ENCODE results near the gene CYP11A1. TPM values are rescaled to one million over a fixed set of nuclear protein-coding genes. Genes with fewer than 3 reads are reported as not detected.
"Not testable (repeated sequence)": the region's sequence is repeated elsewhere in the genome, so short reads cannot be mapped to it uniquely, and the experiment has no call there.

Gene CYP11A1
- total RNA-seq, 1 donor from 2014 or later: 0.43 TPM

- Mint-ChIP-seq H3K27ac (ENCODE audit: unreplicated experiment) (peak overlapping the region; percentile 58), H3K4me1 (ENCODE audit: low read depth, unreplicated experiment) (peaks cover 24% of the 10 kb centered on the region), H3K4me3 (ENCODE audit: unreplicated experiment) (no peak overlapping the region), H3K27me3 (ENCODE audit: low read depth, unreplicated experiment) (peaks cover 23% of the 10 kb centered on the region), H3K36me3 (ENCODE audit: low read depth, unreplicated experiment) (no peaks in the 10 kb centered on the region), H3K9me3 (ENCODE audit: unreplicated experiment) (peaks cover 3% of the 10 kb centered on the region)
- TF ChIP-seq EZH2 (IDR thresholded peaks at IDR 0.05; ENCODE audit: insufficient read depth, low read length) (no peak), CTCF (IDR thresholded peaks at IDR 0.05; ENCODE audit: insufficient read depth, low read depth, low read length) (no peak)
- Histone ChIP-seq H3K9ac (ENCODE audit: low read length) (peak overlapping the region; percentile 50), H3K79me2 (ENCODE audit: insufficient read depth, low read length) (no peaks in the 10 kb centered on the region), H3K4me3 (ENCODE audit: insufficient read depth, low read depth, low read length) (no peak overlapping the region), H4K20me1 (ENCODE audit: insufficient read depth, low read length) (no peaks in the 10 kb centered on the region), H2AFZ (ENCODE audit: low read depth, low read length) (no peak overlapping the region), H3K27ac (ENCODE audit: low read depth, low read length) (peak overlapping the region; percentile 16), H3K4me1 (ENCODE audit: insufficient read depth, low read length) (peaks cover 31% of the 10 kb centered on the region), H3K36me3 (ENCODE audit: insufficient read depth, low read length) (no peaks in the 10 kb centered on the region), H3K9me3 (ENCODE audit: insufficient read depth, low read depth, low read length) (no peaks in the 10 kb centered on the region), H3K27me3 (ENCODE audit: insufficient read depth, low read length) (no peaks in the 10 kb centered on the region), H3K4me2 (ENCODE audit: low read length) (peak overlapping the region; percentile 39)
- FAIRE-seq (no peak), DNase-seq (ENCODE audit: low read depth) (no peak)
These were observed 24.4 kb upstream of the CYP11A1 start for GRCh38 chr15:74391582-74392450.

- Histone ChIP-seq H3K4me3 (ENCODE audit: insufficient read depth, low read depth, low read length) (no peak overlapping the region), H3K79me2 (ENCODE audit: insufficient read depth, low read length) (no peaks in the 10 kb centered on the region), H4K20me1 (ENCODE audit: insufficient read depth, low read length) (no peaks in the 10 kb centered on the region), H3K9ac (ENCODE audit: low read length) (no peak overlapping the region), H3K4me2 (ENCODE audit: low read length) (no peak overlapping the region), H2AFZ (ENCODE audit: low read depth, low read length) (no peak overlapping the region), H3K36me3 (ENCODE audit: insufficient read depth, low read length) (no peaks in the 10 kb centered on the region), H3K27me3 (ENCODE audit: insufficient read depth, low read length) (no peaks in the 10 kb centered on the region), H3K4me1 (ENCODE audit: insufficient read depth, low read length) (peaks cover 26% of the 10 kb centered on the region), H3K9me3 (ENCODE audit: insufficient read depth, low read depth, low read length) (no peaks in the 10 kb centered on the region), H3K27ac (ENCODE audit: low read depth, low read length) (no peak overlapping the region)
- H3K27ac Mint-ChIP-seq (ENCODE audit: unreplicated experiment): peak overlapping the region; percentile 53
- FAIRE-seq (no peak), DNase-seq (ENCODE audit: low read depth) (no peak)
- peaks cover 3% of the 10 kb centered on the region for H3K9me3 Mint-ChIP-seq (ENCODE audit: unreplicated experiment)
- TF ChIP-seq CTCF (IDR thresholded peaks at IDR 0.05; ENCODE audit: insufficient read depth, low read depth, low read length) (no peak), EZH2 (IDR thresholded peaks at IDR 0.05; ENCODE audit: insufficient read depth, low read length) (no peak)
- H3K4me3 Mint-ChIP-seq (ENCODE audit: unreplicated experiment): no peak overlapping the region
- peaks cover 23% of the 10 kb centered on the region for H3K27me3 Mint-ChIP-seq (ENCODE audit: low read depth, unreplicated experiment)
- no peaks in the 10 kb centered on the region for H3K36me3 Mint-ChIP-seq (ENCODE audit: low read depth, unreplicated experiment)
- H3K4me1 Mint-ChIP-seq (ENCODE audit: low read depth, unreplicated experiment): peaks cover 18% of the 10 kb centered on the region
These were observed 23.3 kb upstream of the CYP11A1 start for GRCh38 chr15:74390647-74391288.

- not testable (repeated sequence) for H3K4me3 ChIP-seq (ENCODE audit: insufficient read depth, low read depth, low read length); H3K9ac ChIP-seq (ENCODE audit: low read length); H3K27ac ChIP-seq (ENCODE audit: low read depth, low read length); H3K4me2 ChIP-seq (ENCODE audit: low read length); H4K20me1 ChIP-seq (ENCODE audit: insufficient read depth, low read length); H2AFZ ChIP-seq (ENCODE audit: low read depth, low read length); H3K36me3 ChIP-seq (ENCODE audit: insufficient read depth, low read length); H3K36me3 Mint-ChIP-seq (ENCODE audit: low read depth, unreplicated experiment); H3K4me3 Mint-ChIP-seq (ENCODE audit: unreplicated experiment); H3K9me3 Mint-ChIP-seq (ENCODE audit: unreplicated experiment); H3K27me3 ChIP-seq (ENCODE audit: insufficient read depth, low read length); FAIRE-seq; H3K9me3 ChIP-seq (ENCODE audit: insufficient read depth, low read depth, low read length); H3K79me2 ChIP-seq (ENCODE audit: insufficient read depth, low read length); DNase-seq (ENCODE audit: low read depth)
- Mint-ChIP-seq H3K27ac (ENCODE audit: unreplicated experiment) (peak overlapping the region; percentile 53), H3K4me1 (ENCODE audit: low read depth, unreplicated experiment) (peaks cover 20% of the 10 kb centered on the region), H3K27me3 (ENCODE audit: low read depth, unreplicated experiment) (peaks cover 23% of the 10 kb centered on the region)
- H3K4me1 ChIP-seq (ENCODE audit: insufficient read depth, low read length): peaks cover 26% of the 10 kb centered on the region
These were observed 22.7 kb upstream of the CYP11A1 start for GRCh38 chr15:74390049-74390646.
